OCI-LY7 (cell line): ENCODE results near the gene S100A7A. TPM values are rescaled to one million over a fixed set of nuclear protein-coding genes. Genes with fewer than 3 reads are reported as not detected.

ENCODE experiments used
- BruUV-seq: library from RNA; stranded (reverse); fragments of 400-500 nt; replicated peaks from 2 replicates; lab custom pipeline; 2021; lab: Mats Ljungman, UMichigan
- CTCF ChIA-PET: fragments of 300-600 bp; sonication (Branson Sonifier 250); formaldehyde crosslinking; loops from one replicate; lab custom pipeline; 2022; ENCODE audit warnings: antibody characterized with exemption; ENCODE audit not compliant: unreplicated experiment; lab: Charles Lee
- POLR2A ChIA-PET: fragments of 300-600 bp; sonication (Branson Sonifier 250); formaldehyde crosslinking; loops from one replicate; lab custom pipeline; 2022; ENCODE audit warnings: antibody characterized with exemption; lab: Charles Lee
- DNase-seq: peaks from one replicate; pipeline ENCODE4 v3.0.0-alpha.2; 2015; ENCODE audit warnings: low spot score
- H2AFZ ChIP-seq: fragments of 200-600 bp; sonication (generic), shearing (Covaris generic); 2 replicates; pipeline ENCODE4 v1.6.1; 2014; ENCODE audit warnings: mild to moderate bottlenecking, antibody characterized with exemption, low read length, moderate library complexity
- H3K27ac ChIP-seq: fragments of 200-600 bp; sonication (generic); 2 replicates; pipeline ENCODE4 v1.5.1; 2014; ENCODE audit warnings: mixed run types, low read depth, mild to moderate bottlenecking, moderate library complexity, low read length, inconsistent platforms; ENCODE audit not compliant: poor library complexity, severe bottlenecking
- H3K36me3 ChIP-seq: fragments of 200-600 bp; sonication (generic); 2 replicates; pipeline ENCODE4 v1.6.1; 2014; ENCODE audit warnings: mild to moderate bottlenecking, antibody characterized with exemption, low read length, moderate library complexity, mixed read lengths; ENCODE audit not compliant: insufficient read depth
- H3K4me1 ChIP-seq: fragments of 200-600 bp; sonication (generic); 2 replicates; pipeline ENCODE4 v1.5.1; 2014; ENCODE audit warnings: mild to moderate bottlenecking, low read length; ENCODE audit not compliant: insufficient read depth, poor library complexity, severe bottlenecking
- H3K4me2 ChIP-seq: fragments of 200-600 bp; sonication (generic); 2 replicates; pipeline ENCODE4 v1.6.1; 2014; ENCODE audit warnings: mild to moderate bottlenecking, low read length
- H3K4me3 ChIP-seq: fragments of 200-600 bp; sonication (generic); 2 replicates; pipeline ENCODE4 v1.5.1; 2014; ENCODE audit warnings: mild to moderate bottlenecking, low read depth, low read length; ENCODE audit not compliant: poor library complexity, severe bottlenecking
- H3K79me2 ChIP-seq: fragments of 200-600 bp; sonication (generic); 2 replicates; pipeline ENCODE4 v1.6.1; 2016; ENCODE audit warnings: low read depth, mild to moderate bottlenecking, low read length, moderate library complexity, mixed read lengths; ENCODE audit not compliant: insufficient read depth
- H3K9me2 ChIP-seq: fragments of 200-600 bp; sonication (generic); 2 replicates; pipeline ENCODE4 v1.6.1; 2016; ENCODE audit warnings: mild to moderate bottlenecking, low read length, mixed read lengths; ENCODE audit not compliant: insufficient read depth
- H3K9me3 ChIP-seq: fragments of 200-600 bp; sonication (generic); 2 replicates; pipeline ENCODE4 v1.6.1; 2014; ENCODE audit warnings: mild to moderate bottlenecking, mixed run types, low read length, mixed read lengths
- H4K20me1 ChIP-seq: fragments of 200-600 bp; sonication (generic); 2 replicates; pipeline ENCODE4 v1.6.1; 2014; ENCODE audit warnings: mild to moderate bottlenecking, antibody characterized with exemption, low read length, moderate library complexity, mixed read lengths; ENCODE audit not compliant: insufficient read depth
- CTCF ChIP-seq: fragments of 200-600 bp; sonication (generic); conservative IDR thresholded peaks from 2 replicates; pipeline ENCODE4 v1.5.1; 2014; ENCODE audit warnings: mild to moderate bottlenecking, antibody characterized with exemption, low read length, moderate library complexity, mixed read lengths
- EZH2phosphoT487 ChIP-seq: fragments of 200-600 bp; sonication (generic); IDR thresholded peaks from 2 replicates; pipeline ENCODE4 v1.6.1; 2018; ENCODE audit warnings: low read depth, borderline replicate concordance, mild to moderate bottlenecking, mixed run types, antibody characterized with exemption, low read length, moderate library complexity, mixed read lengths
- intact Hi-C: fragments of 100-400 bp; cut with micrococcal nuclease; formaldehyde crosslinking; loops from one replicate; pipeline ENCODE4 v1.10.0; 2022; ENCODE audit not compliant: unreplicated experiment
- total RNA-seq, 2 experiments: library from RNA; depleted of rRNA in 1 of 2; stranded (reverse); fragments of >200 nt in 1 of 2; shearing (Covaris generic) in 1 of 2; gene quantifications; 2 replicates each; pipeline ENCODE4 v1.2.3, GENCODE V29; 2014 to 2022

S100A7A gene
- total RNA-seq, 2 experiments from 2014 or later, result not detected

GRCh38 chr1:153429266-153430165 is 13.2 kb downstream of the S100A7A start:
- POLR2A ChIA-PET, result no interaction called here

GRCh38 chr1:153430166-153430553 is 13.8 kb downstream of the S100A7A start:
- CTCF ChIA-PET, result no interaction called here

More at GRCh38 chr1:153429266-153430165, 13.2 kb downstream of the S100A7A start:
- intact Hi-C loops, result no loop called here
- CTCF ChIA-PET, result no interaction called here
- no peak for DNase-seq
- no TSS peak for BruUV-seq
- H4K20me1 ChIP-seq, result no peaks in the 10 kb centered on the region
- no peak for TF ChIP-seq CTCF
- no peak for TF ChIP-seq EZH2phosphoT487
- H3K36me3 ChIP-seq, result no peaks in the 10 kb centered on the region
- no peaks in the 10 kb centered on the region for H3K79me2 ChIP-seq
- no peaks in the 10 kb centered on the region for H3K4me1 ChIP-seq
- H3K4me2 ChIP-seq, result no peak overlapping the region
- no peak overlapping the region for H3K4me3 ChIP-seq
- no peaks in the 10 kb centered on the region for H3K9me3 ChIP-seq
- no peak overlapping the region for H3K27ac ChIP-seq
- H3K9me2 ChIP-seq, result no peaks in the 10 kb centered on the region
- H2AFZ ChIP-seq, result no peak overlapping the region

More at GRCh38 chr1:153430166-153430553, 13.8 kb downstream of the S100A7A start:
- intact Hi-C loops, result no loop called here
- no peaks in the 10 kb centered on the region for H4K20me1 ChIP-seq
- H3K9me2 ChIP-seq, result no peaks in the 10 kb centered on the region
- TF ChIP-seq EZH2phosphoT487, result no peak
- no peak for TF ChIP-seq CTCF
- POLR2A ChIA-PET, result no interaction called here
- no peak overlapping the region for H3K27ac ChIP-seq
- no peak overlapping the region for H2AFZ ChIP-seq
- H3K4me2 ChIP-seq, result no peak overlapping the region
- no peaks in the 10 kb centered on the region for H3K9me3 ChIP-seq
- no TSS peak for BruUV-seq
- no peak overlapping the region for H3K4me3 ChIP-seq
- no peaks in the 10 kb centered on the region for H3K36me3 ChIP-seq
- no peak for DNase-seq
- H3K4me1 ChIP-seq, result no peaks in the 10 kb centered on the region
- H3K79me2 ChIP-seq, result no peaks in the 10 kb centered on the region
